ENCODE data around the gene TACC2. TPM values are rescaled to one million over a fixed set of nuclear protein-coding genes. Genes with fewer than 3 reads are reported as not detected.
"Not testable (repeated sequence)": the region's sequence is repeated elsewhere in the genome, so short reads cannot be mapped to it uniquely, and the experiment has no call there.

TACC2 gene
- total RNA-seq, 1 donor from 2014 or later: 76.4 TPM

GRCh38 chr10:122056431-122057094, 67.6 kb downstream of the TACC2 start:
- Histone ChIP-seq H3K27ac (peak overlapping the region; percentile 61), H3K27me3 (no peaks in the 10 kb centered on the region), H3K36me3 (no peaks in the 10 kb centered on the region), H3K9me3 (no peaks in the 10 kb centered on the region), H3K4me3 (no peak overlapping the region), H3K4me1 (peaks cover 44% of the 10 kb centered on the region)
- intact Hi-C loops (cut with DNase I): loop anchor here (10.0 kb wide), 1 partner anchor 118 kb away; no protein-coding TSS in a partner anchor
- TF ChIP-seq POLR2AphosphoS5 (IDR thresholded peaks at IDR 0.05; ENCODE audit: insufficient read depth in 1 of 2, low read depth in 1 of 2) (peak in 1 of 2 donors; percentile 60), POLR2A (IDR thresholded peaks at IDR 0.05) (no peak)
- DNase-seq (ENCODE audit: extremely low spot score in 2 of 2): no peak

GRCh38 chr10:122057841-122058413, 69.0 kb downstream of the TACC2 start:
- no peak for DNase-seq (ENCODE audit: extremely low spot score in 2 of 2)
- Histone ChIP-seq H3K9me3 (no peaks in the 10 kb centered on the region), H3K27ac (no peak overlapping the region), H3K36me3 (no peaks in the 10 kb centered on the region), H3K4me1 (peaks cover 51% of the 10 kb centered on the region), H3K4me3 (no peak overlapping the region), H3K27me3 (no peaks in the 10 kb centered on the region)
- intact Hi-C loops (cut with DNase I): loop anchor here (10.0 kb wide), 1 partner anchor 117 kb away; no protein-coding TSS in a partner anchor
- TF ChIP-seq POLR2A (IDR thresholded peaks at IDR 0.05) (no peak), CTCF (IDR thresholded peaks at IDR 0.05) (no peak), POLR2AphosphoS5 (IDR thresholded peaks at IDR 0.05; ENCODE audit: insufficient read depth in 1 of 2, low read depth in 1 of 2) (no peak)

- intact Hi-C loops (cut with DNase I): no loop called here
- H3K9me3 ChIP-seq: no peaks in the 10 kb centered on the region
- H3K27me3 ChIP-seq: no peaks in the 10 kb centered on the region
- no peak for DNase-seq (ENCODE audit: extremely low spot score in 2 of 2)
- peaks cover 41% of the 10 kb centered on the region for H3K4me1 ChIP-seq
- H3K36me3 ChIP-seq: no peaks in the 10 kb centered on the region
- peak overlapping the region; percentile 40 for H3K27ac ChIP-seq
- no peak overlapping the region for H3K4me3 ChIP-seq
- no peak for TF ChIP-seq CTCF (IDR thresholded peaks at IDR 0.05)
- TF ChIP-seq POLR2A (IDR thresholded peaks at IDR 0.05): no peak
Measured at GRCh38 chr10:122060250-122060649, 71.3 kb downstream of the TACC2 start.

- Histone ChIP-seq H3K4me1 (peaks cover 37% of the 10 kb centered on the region), H3K4me3 (no peak overlapping the region), H3K27ac (peak overlapping the region; percentile 99), H3K9me3 (no peaks in the 10 kb centered on the region), H3K36me3 (no peaks in the 10 kb centered on the region), H3K27me3 (no peaks in the 10 kb centered on the region)
- intact Hi-C loops (cut with DNase I): no loop called here
- peak in 1 of 2 donors; percentile 99 for DNase-seq (ENCODE audit: extremely low spot score in 2 of 2)
- no peak for TF ChIP-seq CTCF (IDR thresholded peaks at IDR 0.05)
- TF ChIP-seq POLR2AphosphoS5 (IDR thresholded peaks at IDR 0.05; ENCODE audit: insufficient read depth in 1 of 2, low read depth in 1 of 2): peak; percentile 88 to 100
Measured at GRCh38 chr10:122062831-122063674, 74.1 kb downstream of the TACC2 start.

- peaks cover 43% of the 10 kb centered on the region for H3K4me1 ChIP-seq
- H3K36me3 ChIP-seq; H3K27ac ChIP-seq; intact Hi-C loops (cut with DNase I); H3K4me3 ChIP-seq; H3K9me3 ChIP-seq; DNase-seq (ENCODE audit: extremely low spot score in 2 of 2); H3K27me3 ChIP-seq: not testable (repeated sequence)
Measured at GRCh38 chr10:122066337-122066939, 77.5 kb downstream of the TACC2 start.

Measured in vagina (tissue), 2 donors.